Uterine smooth muscle cell (primary cell): Measurements from ENCODE around the gene HSD17B12. TPM values are rescaled to one million over a fixed set of nuclear protein-coding genes. Genes with fewer than 3 reads are reported as not detected.

Experiments used
- total RNA-seq: library from RNA; depleted of rRNA; stranded (reverse); fragments of >200 nt; gene quantifications from 2 replicates; pipeline ENCODE4 v1.2.3, GENCODE V29; 2014

HSD17B12 gene
- total RNA-seq = 67.8 and 103 TPM in 2 replicates

DNA sequence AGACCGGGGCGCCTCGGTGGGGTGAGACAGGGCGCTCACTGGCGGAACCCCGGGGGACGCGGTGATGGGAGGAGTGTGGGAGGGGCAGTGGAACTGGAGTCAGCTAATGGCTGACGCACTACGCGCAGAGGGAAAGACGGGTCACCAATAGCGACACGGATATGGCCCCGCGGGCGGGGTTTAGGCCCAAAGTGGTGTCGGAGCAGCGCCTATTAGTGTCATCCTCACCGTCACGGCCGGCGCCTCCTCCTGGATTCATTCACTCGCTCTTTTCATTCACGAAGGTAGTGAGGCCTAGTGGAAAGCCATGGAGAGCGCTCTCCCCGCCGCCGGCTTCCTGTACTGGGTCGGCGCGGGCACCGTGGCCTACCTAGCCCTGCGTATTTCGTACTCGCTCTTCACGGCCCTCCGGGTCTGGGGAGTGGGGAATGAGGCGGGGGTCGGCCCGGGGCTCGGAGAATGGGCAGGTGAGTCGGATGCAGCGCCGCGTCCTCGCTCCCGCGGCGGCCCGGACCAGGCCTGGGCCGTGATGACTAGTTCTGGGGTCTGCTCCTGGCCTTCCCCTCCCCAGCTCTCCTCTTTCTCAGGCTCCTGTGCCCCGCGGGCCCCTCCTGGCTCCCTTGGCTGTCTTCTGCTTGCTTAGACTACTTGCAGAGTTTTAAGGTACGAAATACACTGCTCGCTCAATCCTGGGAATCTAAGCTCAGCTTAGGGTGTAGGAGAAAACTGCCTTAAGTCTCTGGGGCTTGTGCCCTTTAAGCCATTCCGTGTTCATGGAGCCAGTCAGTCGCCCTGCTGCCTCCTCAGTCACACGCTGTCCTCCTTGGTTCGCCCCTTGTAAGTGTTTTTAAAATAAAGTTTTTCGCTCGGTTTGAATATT is at the start of gene HSD17B12:
Gene HSD17B12, plus strand, starts transcription at position 218 of the 880 bp plus-strand sequence. Its CDS starts 90 bp downstream, at position 308.

DNA sequence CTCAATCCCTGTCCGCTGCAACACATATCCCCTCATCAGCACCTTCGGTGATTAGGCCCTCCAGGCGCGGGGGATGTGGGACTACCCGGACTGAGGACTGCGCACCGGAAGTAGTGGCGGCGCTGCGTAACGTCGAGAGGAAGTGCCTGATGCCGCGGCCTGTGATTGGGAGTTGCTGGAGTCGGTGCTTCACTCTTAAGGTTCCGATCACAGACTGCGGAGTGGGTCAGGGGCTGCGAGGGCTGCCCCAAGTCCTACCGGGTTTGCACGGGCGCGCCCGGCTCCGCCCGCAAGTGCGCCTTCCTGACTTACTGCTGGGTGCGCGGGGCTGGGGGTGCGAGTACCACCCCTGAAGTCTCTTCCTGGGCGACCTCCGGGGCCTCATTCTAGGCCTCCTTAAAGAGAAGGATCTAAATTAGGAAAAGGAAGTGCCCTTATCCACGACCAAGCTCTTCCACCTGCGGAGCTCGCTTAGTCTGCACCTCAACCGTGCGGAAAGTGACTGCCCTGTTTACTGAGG is 200.2 kb downstream of the HSD17B12 start, which contains the start of gene ALKBH3:
Gene ALKBH3, plus strand, starts transcription at position 192 of the 520 bp plus-strand sequence. CDS start 1,822 bp downstream, outside the sequence.

Other genes starting within 250 kb of the HSD17B12 start
- gene ALKBH3, start 200.1 kb downstream of the HSD17B12 start, total RNA-seq = 33.0 and 54.0 TPM in 2 replicates